Measurements from ENCODE around the gene TROAP.

TROAP gene

DNA sequence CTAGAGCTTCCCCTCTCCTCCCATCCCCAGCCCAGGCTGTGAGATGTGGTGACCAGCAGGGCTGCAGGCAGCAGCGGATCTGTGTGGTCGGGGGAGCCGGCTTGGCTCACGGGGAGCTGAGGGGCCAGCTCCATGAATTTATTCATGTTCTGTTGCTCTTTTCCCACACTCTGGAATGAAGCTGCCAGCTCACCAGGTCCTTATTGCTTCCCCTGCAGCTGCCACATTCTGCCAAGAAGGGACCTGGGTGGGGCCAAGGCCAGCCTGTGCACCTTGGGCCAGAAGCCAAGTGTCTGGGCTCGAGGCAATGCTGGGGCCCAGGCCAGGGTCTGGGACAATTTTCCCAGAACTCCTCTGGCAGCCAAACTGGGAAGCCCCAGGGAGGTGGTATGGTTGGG is 16.4 kb downstream of the TROAP start:
- DNase-seq (ENCODE audit: low read depth) = no peak
- no peak overlapping the region for H3K4me3 ChIP-seq (ENCODE audit: low read depth, low read length)

DNA sequence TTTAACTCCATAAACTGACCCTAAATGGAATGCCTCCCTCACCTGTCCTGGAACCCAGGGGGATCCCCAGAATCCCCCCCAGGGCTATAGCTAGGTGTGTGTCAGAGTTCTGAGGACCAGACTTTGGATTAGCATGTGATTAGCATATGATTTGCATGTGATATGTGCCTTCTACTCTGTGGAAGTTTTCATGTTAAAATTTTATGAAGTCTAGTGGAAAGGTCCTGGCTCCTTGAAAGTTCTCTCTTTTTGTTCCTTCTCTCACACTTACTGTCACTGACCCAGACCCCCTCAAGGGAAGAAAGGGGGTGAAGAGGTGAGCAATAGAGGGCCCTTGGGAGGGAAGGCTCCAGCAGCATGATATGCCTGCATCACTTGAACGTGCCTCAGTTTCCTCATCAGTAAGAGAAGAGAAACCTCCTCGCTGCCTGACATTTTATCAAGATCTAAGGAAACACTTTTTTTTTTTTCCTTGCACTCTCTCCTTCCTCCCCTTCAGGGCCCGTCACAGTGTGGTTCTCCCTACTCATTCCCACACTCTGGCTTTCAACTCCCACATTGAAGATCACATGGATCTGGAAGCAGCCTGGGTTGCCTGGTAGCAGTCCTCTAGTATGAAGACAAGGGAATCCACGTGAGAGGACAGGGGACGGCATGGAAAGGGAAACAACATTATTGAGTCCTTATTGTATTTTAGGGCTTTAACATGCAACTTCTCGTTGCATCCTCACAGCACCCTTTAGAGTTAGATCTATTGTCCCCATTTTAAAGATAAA is 17.2 kb downstream of the TROAP start:
- H3K4me3 ChIP-seq (ENCODE audit: low read depth, low read length) = no peak overlapping the region
- DNase-seq (ENCODE audit: low read depth) = no peak

DNA sequence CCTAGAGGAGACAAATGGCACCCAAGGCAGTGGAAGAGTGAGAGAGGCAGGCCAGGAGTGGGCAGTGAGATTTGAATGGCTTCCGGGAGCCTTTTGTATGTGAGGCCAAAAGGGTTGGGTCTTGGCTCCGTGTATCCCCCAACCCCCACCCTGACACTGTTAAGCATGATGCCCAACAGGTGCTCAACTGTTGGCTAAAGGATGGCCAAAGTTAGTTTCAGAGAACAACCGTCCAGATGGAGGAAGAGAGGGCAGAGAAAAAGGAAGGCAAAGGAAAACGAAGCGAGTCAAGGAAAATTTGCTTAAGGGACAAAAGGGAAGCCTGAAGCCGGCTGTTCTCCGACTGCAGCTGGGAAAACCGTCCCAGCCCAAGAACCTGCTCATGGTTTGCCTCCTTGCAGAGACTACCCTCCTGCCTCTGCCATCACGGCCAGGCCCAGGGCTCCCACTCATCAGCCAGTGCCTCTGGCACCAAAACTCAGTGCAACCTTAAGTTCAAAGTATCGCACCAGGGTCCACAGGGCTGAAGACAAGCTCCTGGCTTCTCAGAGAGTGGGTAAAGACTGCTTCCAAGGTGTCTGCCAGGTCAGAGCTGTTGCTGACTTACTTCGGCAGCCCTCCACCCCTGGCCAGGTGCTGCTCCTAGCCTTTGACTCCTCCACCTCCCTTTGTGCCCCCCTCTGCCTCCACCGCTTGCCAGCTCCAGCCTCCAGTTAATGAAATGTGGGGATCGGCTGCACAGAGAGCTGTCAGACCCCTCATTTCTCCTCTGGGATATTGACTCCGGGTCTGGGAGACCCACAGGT is 18.1 kb downstream of the TROAP start:
- no peak for DNase-seq (ENCODE audit: low read depth)
- H3K4me3 ChIP-seq (ENCODE audit: low read depth, low read length) = no peak overlapping the region

DNA sequence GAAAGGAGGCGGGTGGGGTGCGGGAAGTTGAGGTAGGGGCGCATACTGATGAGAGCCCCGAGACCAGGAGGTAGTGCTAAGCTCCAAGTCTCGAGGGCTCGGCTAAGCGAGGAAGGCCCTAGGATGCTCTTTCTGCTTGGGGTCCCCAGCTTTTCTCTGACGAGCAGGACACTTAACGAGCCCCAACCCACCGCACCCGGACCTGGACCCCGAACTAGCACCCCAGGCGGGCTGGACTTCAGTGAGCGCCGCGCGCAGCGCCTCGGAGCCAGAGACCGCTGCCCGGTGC is 18.7 kb downstream of the TROAP start:
- H3K4me3 ChIP-seq (ENCODE audit: low read depth, low read length) = peak overlapping the region; percentile 33
- no peak for DNase-seq (ENCODE audit: low read depth)

DNA sequence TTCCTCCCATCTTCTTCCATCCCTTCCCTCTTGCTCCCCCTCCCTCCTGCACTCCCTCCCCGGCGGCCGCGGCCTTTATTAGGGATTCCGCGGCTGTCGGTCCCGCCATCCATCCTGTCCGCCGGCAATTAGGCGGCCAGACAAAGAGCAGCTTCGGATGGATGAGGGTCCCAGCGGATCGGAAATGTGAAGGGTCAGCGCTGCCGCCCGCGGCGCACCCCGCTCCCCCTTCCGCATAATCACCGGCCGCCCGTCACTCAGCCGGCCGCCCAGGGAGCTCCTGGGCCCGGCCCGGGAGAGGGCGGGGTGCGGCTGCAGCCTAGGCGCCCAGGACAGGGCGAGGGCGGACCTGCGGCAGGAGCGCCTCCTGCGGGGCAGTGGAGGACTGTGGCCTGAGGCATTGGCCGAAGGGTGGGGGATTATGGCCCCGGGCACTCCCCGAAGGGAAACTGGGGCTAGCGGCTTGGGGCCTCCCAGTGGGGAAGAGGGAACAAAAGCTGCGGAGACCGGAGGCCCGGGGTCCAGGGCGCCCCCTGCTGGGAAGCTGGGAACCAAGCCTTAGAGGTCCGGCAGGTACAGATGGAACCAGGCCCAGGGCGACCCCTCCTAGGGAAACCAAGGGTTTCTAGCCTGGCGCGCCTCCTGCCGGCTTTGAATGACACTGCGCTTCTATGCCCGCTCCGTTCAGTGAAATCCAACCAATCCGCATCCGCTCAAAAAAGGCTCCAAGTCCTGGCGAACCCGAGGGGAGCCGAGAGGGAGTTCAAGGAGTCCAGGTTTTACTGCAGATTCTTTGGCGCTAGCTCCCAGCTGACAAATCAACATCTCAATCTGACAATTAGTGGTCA is 19.2 kb downstream of the TROAP start:
- DNase-seq (ENCODE audit: low read depth) = no peak
- H3K4me3 ChIP-seq (ENCODE audit: low read depth, low read length) = peak overlapping the region; percentile 33

GRCh38 chr12:49342914-49343731 is 20.1 kb downstream of the TROAP start:
- peak overlapping the region; percentile 33 for H3K4me3 ChIP-seq (ENCODE audit: low read depth, low read length)
- no peak for DNase-seq (ENCODE audit: low read depth)

DNA sequence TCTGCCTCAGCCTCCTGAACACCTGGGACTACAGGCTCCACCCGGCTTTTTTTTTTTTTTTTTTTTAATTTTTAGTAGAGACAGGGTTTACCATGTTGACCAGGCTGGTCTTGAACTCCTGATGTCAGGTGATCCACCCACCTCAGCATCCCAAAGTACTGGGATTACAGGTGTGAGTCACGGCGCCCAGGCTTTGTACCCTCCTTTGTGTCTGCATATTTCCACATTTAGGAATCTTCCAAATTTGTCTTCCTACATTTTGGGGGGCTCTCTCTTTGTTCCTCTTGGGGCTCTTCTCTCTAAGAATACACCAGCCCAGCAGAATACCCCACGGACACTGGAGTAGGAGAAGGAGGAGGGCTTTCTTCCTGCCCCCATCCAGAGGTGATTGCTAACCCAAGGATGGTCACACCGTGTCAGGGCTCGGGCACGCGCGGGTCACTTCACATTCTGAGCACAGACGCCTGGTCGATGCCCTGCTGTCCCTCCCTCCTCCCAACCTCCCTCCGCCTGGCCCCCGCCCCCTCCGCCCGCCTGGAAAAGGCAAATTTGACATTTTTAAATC is 21.5 kb downstream of the TROAP start:
- H3K4me3 ChIP-seq (ENCODE audit: low read depth, low read length) = no peak overlapping the region
- DNase-seq (ENCODE audit: low read depth) = no peak

- DNase-seq (ENCODE audit: low read depth) = no peak
- H3K4me3 ChIP-seq (ENCODE audit: low read depth, low read length) = peak overlapping the region; percentile 42
These were observed 22.2 kb downstream of the TROAP start for GRCh38 chr12:49345051-49345824.

GRCh38 chr12:49345825-49346658 is 23.0 kb downstream of the TROAP start:
- H3K4me3 ChIP-seq (ENCODE audit: low read depth, low read length) = peak overlapping the region; percentile 42
- DNase-seq (ENCODE audit: low read depth) = no peak

DNA sequence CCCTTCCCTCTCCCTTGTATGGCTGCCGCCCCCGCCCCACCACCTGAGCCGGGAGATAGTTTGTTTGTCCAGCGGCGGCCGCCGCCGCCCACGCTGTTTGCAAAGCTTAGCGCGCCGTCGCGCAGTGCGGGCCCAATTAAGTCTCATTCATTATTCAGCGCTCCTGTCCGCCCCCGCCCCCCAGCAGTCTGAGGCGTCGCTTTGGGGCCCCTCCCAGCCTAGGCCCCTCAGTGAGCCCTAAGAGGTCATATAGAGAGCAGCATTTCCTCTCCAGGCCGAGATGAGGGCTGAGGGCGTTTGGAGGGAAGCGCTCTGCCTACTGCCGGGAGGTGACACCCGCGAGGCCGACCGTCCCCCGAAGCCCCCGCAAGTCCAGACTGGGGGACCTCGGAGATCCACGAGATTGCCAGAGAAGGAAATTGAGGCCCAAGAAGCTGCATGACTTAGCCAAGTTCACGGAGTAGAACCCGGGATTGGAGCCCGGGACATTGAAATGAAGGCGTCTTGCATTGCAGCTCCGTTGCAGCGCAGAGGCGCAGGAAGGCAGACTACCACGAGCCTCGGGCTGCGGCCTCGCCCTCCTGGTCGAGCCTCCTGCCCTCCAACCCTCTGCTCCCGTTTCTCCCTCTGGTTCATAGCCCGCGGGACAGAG is 23.7 kb downstream of the TROAP start, which contains the start of gene DNAJC22:
Gene DNAJC22, plus strand, starts transcription at position 230 of the 652 bp plus-strand sequence. CDS start 1,985 bp downstream, outside the sequence.
- peak within 1 kb of the TSS; percentile 42 for H3K4me3 ChIP-seq (ENCODE audit: low read depth, low read length)
- no peak for DNase-seq (ENCODE audit: low read depth)

DNA sequence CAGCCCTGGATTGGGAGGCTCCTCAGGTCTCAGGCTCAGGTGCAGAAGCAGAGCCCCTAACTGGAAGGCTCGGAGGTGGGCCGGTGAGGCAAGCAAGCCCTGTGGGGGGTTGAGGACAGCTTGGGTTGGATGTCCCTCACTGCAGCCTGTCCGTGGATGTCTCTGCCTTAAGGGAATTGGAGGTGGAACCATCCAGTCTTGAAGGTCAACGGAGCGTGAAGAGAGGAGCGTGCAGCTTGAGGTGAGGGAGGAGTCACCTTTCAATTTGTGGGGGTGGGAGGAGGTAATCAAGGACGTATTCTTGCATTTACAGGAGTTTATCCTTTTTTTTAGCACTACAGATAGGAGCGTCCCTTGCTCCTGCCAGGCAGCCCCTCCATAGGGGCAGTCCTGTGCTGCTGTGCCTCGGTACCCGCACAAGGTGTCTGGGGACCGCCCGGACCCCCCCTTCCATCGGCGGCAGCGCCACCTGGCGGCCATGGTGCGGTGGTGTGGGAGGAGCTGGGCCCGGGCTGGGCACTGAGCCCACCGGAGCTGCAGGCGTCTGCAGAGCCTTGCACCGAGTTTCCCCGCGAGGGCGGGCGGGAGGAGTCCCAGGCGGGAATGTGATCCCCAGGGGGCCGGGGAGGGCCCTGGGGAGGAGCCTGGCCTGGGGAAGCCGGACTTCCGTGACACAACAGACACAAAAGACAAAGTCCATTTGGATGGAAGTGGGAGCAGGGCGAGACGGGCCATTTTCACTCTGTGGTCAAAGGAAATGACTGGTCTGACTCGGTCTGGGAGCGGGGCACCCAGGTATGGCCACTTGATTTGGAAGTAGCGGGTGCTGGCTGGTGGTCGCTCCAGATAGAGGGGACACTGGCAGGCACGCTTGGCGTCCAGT is 24.5 kb downstream of the TROAP start:
- peak overlapping the region; percentile 21 for H3K4me3 ChIP-seq (ENCODE audit: low read depth, low read length)
- no peak for DNase-seq (ENCODE audit: low read depth)

- no peak for DNase-seq (ENCODE audit: low read depth)
- no peak overlapping the region for H3K4me3 ChIP-seq (ENCODE audit: low read depth, low read length)
These were observed 25.7 kb downstream of the TROAP start for GRCh38 chr12:49348781-49349180.

- no peak for DNase-seq (ENCODE audit: low read depth)
These were observed 26.2 kb downstream of the TROAP start for GRCh38 chr12:49349266-49349665.

GRCh38 chr12:49352351-49352750 is 29.3 kb downstream of the TROAP start:
- no peak for DNase-seq (ENCODE audit: low read depth)
- H3K4me3 ChIP-seq (ENCODE audit: low read depth, low read length) = no peak overlapping the region

More at GRCh38 chr12:49349266-49349665, 26.2 kb downstream of the TROAP start:
- no peak overlapping the region for H3K4me3 ChIP-seq (ENCODE audit: low read depth, low read length)

DNA sequence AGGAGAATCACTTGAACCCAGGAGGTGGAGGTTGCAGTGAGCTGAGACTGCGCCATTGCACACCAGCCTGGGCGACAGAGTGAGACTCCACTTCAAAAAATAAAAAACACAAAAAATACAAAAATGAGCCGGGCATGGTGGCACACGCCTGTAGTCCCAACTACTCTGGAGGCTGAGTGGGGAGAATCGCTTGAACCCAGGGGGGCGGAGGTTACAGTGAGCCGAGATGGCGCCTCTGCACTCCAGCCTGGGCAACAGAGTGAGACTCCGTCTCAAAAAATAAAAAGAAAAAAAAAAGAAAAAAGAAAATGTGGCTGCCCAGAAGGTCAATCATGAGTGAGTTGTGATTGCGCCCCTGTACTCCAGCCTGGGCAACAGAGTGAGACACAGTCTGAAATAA is 32.9 kb downstream of the TROAP start:
- DNase-seq (ENCODE audit: low read depth) = no peak
- H3K4me3 ChIP-seq (ENCODE audit: low read depth, low read length) = no peak overlapping the region

GRCh38 chr12:49357103-49357678 is 34.1 kb downstream of the TROAP start:
- DNase-seq (ENCODE audit: low read depth) = no peak
- no peak overlapping the region for H3K4me3 ChIP-seq (ENCODE audit: low read depth, low read length)

Measured in skeletal muscle cell (primary cell).